Natural killer cell (primary cell): ENCODE data around the gene PTPRN2. TPM values are rescaled to one million over a fixed set of nuclear protein-coding genes. Genes with fewer than 3 reads are reported as not detected.

Source experiments
- ATAC-seq, 3 donors: fragments of 150-1000 bp in 2 of 3; fragments of 200-7000 bp in 1 of 3; cut with Tn5 transposase; 1 replicate in 1 of 3; 2 replicates in 2 of 3; pipeline ENCODE4 v1.10.0; 2021; ENCODE audit warnings: mild to moderate bottlenecking in 2 of 3, moderate library complexity in 2 of 3
- DNase-seq, 2 donors: peaks; one replicate each; pipeline versions ENCODE4 v3.0.0 to v3.0.0-alpha.2; 2013 to 2021; ENCODE audit warnings: mixed read lengths in 1 of 2
- H3K27ac ChIP-seq: one replicate; pipeline ENCODE4 v1.5.1; 2013; ENCODE audit warnings: mild to moderate bottlenecking, low read length
- H3K27me3 ChIP-seq: one replicate; pipeline ENCODE4 v1.6.1; 2013; ENCODE audit warnings: low read length; ENCODE audit not compliant: control insufficient read depth, insufficient read depth
- H3K36me3 ChIP-seq: one replicate; pipeline ENCODE4 v1.6.1; 2013; ENCODE audit warnings: low read length; ENCODE audit not compliant: control insufficient read depth, insufficient read depth
- H3K4me1 ChIP-seq: one replicate; pipeline ENCODE4 v1.6.1; 2013; ENCODE audit warnings: low read length; ENCODE audit not compliant: control insufficient read depth, insufficient read depth
- H3K4me3 ChIP-seq: one replicate; pipeline ENCODE4 v1.5.1; 2013; ENCODE audit warnings: low read length
- H3K9me3 ChIP-seq: one replicate; pipeline ENCODE4 v1.6.1; 2013; ENCODE audit warnings: low read length; ENCODE audit not compliant: control insufficient read depth, insufficient read depth
- H3K27ac Mint-ChIP-seq, 2 donors: one replicate each; pipeline ENCODE4 v1.8.0; 2022; ENCODE audit warnings: mild to moderate bottlenecking in 2 of 2, mixed read lengths in 2 of 2, moderate library complexity in 1 of 2
- H3K27me3 Mint-ChIP-seq, 2 donors: one replicate each; pipeline ENCODE4 v1.8.0; 2022; ENCODE audit warnings: low read depth in 2 of 2, mixed read lengths in 2 of 2
- H3K36me3 Mint-ChIP-seq: one replicate; pipeline ENCODE4 v1.8.0; 2022; ENCODE audit warnings: mixed read lengths
- H3K4me1 Mint-ChIP-seq, 2 donors: one replicate each; pipeline ENCODE4 v1.8.0; 2022; ENCODE audit warnings: mixed read lengths in 2 of 2
- H3K4me3 Mint-ChIP-seq: one replicate; pipeline ENCODE4 v1.8.0; 2022; ENCODE audit warnings: mild to moderate bottlenecking, moderate library complexity, mixed read lengths
- H3K9me3 Mint-ChIP-seq, 2 donors: one replicate each; pipeline ENCODE4 v1.8.0; 2022; ENCODE audit warnings: mixed read lengths in 2 of 2
- CTCF ChIP-seq: fragments of 200-600 bp; IDR thresholded peaks from one replicate; pipeline ENCODE4 v1.8.0; 2022; ENCODE audit warnings: antibody characterized with exemption
- WGBS: methylation state at CpG from one replicate; pipeline ENCODE4 v1.1.7; 2013; ENCODE audit warnings: missing lambda C conversion rate; ENCODE audit not compliant: insufficient coverage; 5-methylcytosine and 5-hydroxymethylcytosine counted together
- intact Hi-C: fragments of 100-400 bp; cut with micrococcal nuclease; formaldehyde crosslinking; loops from one replicate; pipeline ENCODE4 v1.14.2; 2022
- total RNA-seq, 4 donors: library from RNA; stranded (reverse); fragments of 120-200 nt in 1 of 4; gene quantifications; one replicate each; pipeline versions ENCODE4 v1.2.3 to v1.2.4, GENCODE V29; 2013 to 2022

The PTPRN2 gene
- total RNA-seq, 3 donors from 2014 or later (not counting 1 experiment from before 2014, with no cell fraction given): 1.3 to 2.5 (median 1.9) TPM

GRCh38 chr7:157909370-157909769 lies 678.3 kb downstream of the PTPRN2 start:
- H3K27me3 ChIP-seq: no peaks in the 10 kb centered on the region
- Mint-ChIP-seq H3K4me3 (no peak overlapping the region), H3K36me3 (no peaks in the 10 kb centered on the region), H3K4me1 (no peaks in the 10 kb centered on the region), H3K27me3 (no peaks in the 10 kb centered on the region), H3K27ac (no peak overlapping the region), H3K9me3 (no peaks in the 10 kb centered on the region)
- no peaks in the 10 kb centered on the region for H3K9me3 ChIP-seq
- H3K4me1 ChIP-seq: no peaks in the 10 kb centered on the region
- ATAC-seq (no peak), DNase-seq (no peak)
- H3K4me3 ChIP-seq: no peak overlapping the region
- intact Hi-C loops: no loop called here
- H3K36me3 ChIP-seq: no peaks in the 10 kb centered on the region
- TF ChIP-seq CTCF: no peak
- 96% methylated on average over 8 of the region's 8 CpGs for WGBS
- H3K27ac ChIP-seq: no peak overlapping the region

- Mint-ChIP-seq H3K4me3 (no peak overlapping the region), H3K9me3 (no peaks in the 10 kb centered on the region), H3K27ac (no peak overlapping the region), H3K4me1 (no peaks in the 10 kb centered on the region), H3K27me3 (no peaks in the 10 kb centered on the region), H3K36me3 (no peaks in the 10 kb centered on the region)
- Histone ChIP-seq H3K27ac (no peak overlapping the region), H3K27me3 (no peaks in the 10 kb centered on the region), H3K4me1 (no peaks in the 10 kb centered on the region), H3K9me3 (no peaks in the 10 kb centered on the region), H3K4me3 (no peak overlapping the region), H3K36me3 (no peaks in the 10 kb centered on the region)
- DNase-seq (no peak), ATAC-seq (no peak)
- no peak for TF ChIP-seq CTCF
- WGBS: 95% methylated on average over 31 of the region's 31 CpGs
- intact Hi-C loops: loop anchor here (1.0 kb wide), 1 partner anchor 17 kb away; no protein-coding TSS in a partner anchor
Observed at GRCh38 chr7:157908006-157908782, 679.4 kb downstream of the PTPRN2 start.

- H3K36me3 Mint-ChIP-seq: no peaks in the 10 kb centered on the region
- no peak overlapping the region for H3K4me3 Mint-ChIP-seq
- H3K27me3 Mint-ChIP-seq: no peaks in the 10 kb centered on the region
- Histone ChIP-seq H3K27ac (no peak overlapping the region), H3K27me3 (no peaks in the 10 kb centered on the region), H3K9me3 (no peaks in the 10 kb centered on the region), H3K4me1 (no peaks in the 10 kb centered on the region), H3K36me3 (no peaks in the 10 kb centered on the region), H3K4me3 (no peak overlapping the region)
- no peak for TF ChIP-seq CTCF
- WGBS: 91% methylated on average over 18 of the region's 18 CpGs
- ATAC-seq: no peak
- H3K9me3 Mint-ChIP-seq: no peaks in the 10 kb centered on the region
- H3K4me1 Mint-ChIP-seq: no peaks in the 10 kb centered on the region
- intact Hi-C loops: no loop called here
- no peak for DNase-seq
- H3K27ac Mint-ChIP-seq: no peak overlapping the region
Observed at GRCh38 chr7:157907091-157907490, 680.5 kb downstream of the PTPRN2 start.

GRCh38 chr7:157906583-157906982 lies 681.0 kb downstream of the PTPRN2 start:
- no peak for DNase-seq
- intact Hi-C loops: no loop called here
- Mint-ChIP-seq H3K27me3 (no peaks in the 10 kb centered on the region), H3K4me1 (no peaks in the 10 kb centered on the region), H3K9me3 (no peaks in the 10 kb centered on the region), H3K36me3 (no peaks in the 10 kb centered on the region), H3K4me3 (no peak overlapping the region), H3K27ac (no peak overlapping the region)
- H3K27me3 ChIP-seq: no peaks in the 10 kb centered on the region
- no peaks in the 10 kb centered on the region for H3K9me3 ChIP-seq
- no peak for ATAC-seq
- H3K4me1 ChIP-seq: no peaks in the 10 kb centered on the region
- WGBS: 86% methylated on average over 7 of the region's 7 CpGs
- TF ChIP-seq CTCF: no peak
- no peaks in the 10 kb centered on the region for H3K36me3 ChIP-seq
- H3K4me3 ChIP-seq: no peak overlapping the region
- H3K27ac ChIP-seq: no peak overlapping the region
